Muscle layer of duodenum (tissue), 2 donors: ENCODE results near the gene SETD6.
"Not testable (repeated sequence)": the region's sequence is repeated elsewhere in the genome, so short reads cannot be mapped to it uniquely, and the experiment has no call there.

Source experiments
- H3K27ac ChIP-seq: one replicate; pipeline ENCODE4 v1.7.0; 2013; ENCODE audit warnings: mild to moderate bottlenecking, low read length
- H3K27me3 ChIP-seq: one replicate; pipeline ENCODE4 v1.7.0; 2013; ENCODE audit warnings: low read depth, mild to moderate bottlenecking, control low read depth, low read length
- H3K36me3 ChIP-seq, 2 donors: one replicate each; pipeline ENCODE4 v1.7.0; 2013; ENCODE audit warnings: low read length in 2 of 2, control low read depth in 1 of 2, mild to moderate bottlenecking in 1 of 2; ENCODE audit not compliant: insufficient read depth in 2 of 2, control insufficient read depth in 1 of 2
- H3K4me1 ChIP-seq, 2 donors: one replicate each; pipeline ENCODE4 v1.7.0; 2013; ENCODE audit warnings: low read length in 2 of 2, mild to moderate bottlenecking in 2 of 2, control low read depth in 1 of 2, moderate library complexity in 1 of 2; ENCODE audit not compliant: insufficient read depth in 2 of 2, control insufficient read depth in 1 of 2
- H3K4me3 ChIP-seq, 2 donors: one replicate each; pipeline ENCODE4 v1.7.0; 2013; ENCODE audit warnings: low read length in 2 of 2, low read depth in 1 of 2, mild to moderate bottlenecking in 1 of 2
- H3K9me3 ChIP-seq, 2 donors: one replicate each; pipeline ENCODE4 v1.7.0; 2013; ENCODE audit warnings: low read length in 2 of 2, control low read depth in 1 of 2, mild to moderate bottlenecking in 1 of 2; ENCODE audit not compliant: control insufficient read depth in 1 of 2
- donor health status: healthy.

Gene SETD6

GRCh38 chr16:58481226-58481869 lies 34.0 kb upstream of the SETD6 start:
- H3K27ac ChIP-seq = no peak overlapping the region
- H3K4me1 ChIP-seq = peaks cover 0 to 5% of the 10 kb centered on the region in 2 donors
- H3K4me3 ChIP-seq = no peak overlapping the region
- no peaks in the 10 kb centered on the region for H3K36me3 ChIP-seq
- no peaks in the 10 kb centered on the region for H3K27me3 ChIP-seq
- no peaks in the 10 kb centered on the region for H3K9me3 ChIP-seq

- Histone ChIP-seq H3K27ac (no peak overlapping the region), H3K4me1 (peaks cover 0 to 5% of the 10 kb centered on the region in 2 donors), H3K9me3 (no peaks in the 10 kb centered on the region), H3K27me3 (no peaks in the 10 kb centered on the region), H3K36me3 (no peaks in the 10 kb centered on the region), H3K4me3 (no peak overlapping the region)
Measured at GRCh38 chr16:58481931-58482330, 33.4 kb upstream of the SETD6 start.

DNA sequence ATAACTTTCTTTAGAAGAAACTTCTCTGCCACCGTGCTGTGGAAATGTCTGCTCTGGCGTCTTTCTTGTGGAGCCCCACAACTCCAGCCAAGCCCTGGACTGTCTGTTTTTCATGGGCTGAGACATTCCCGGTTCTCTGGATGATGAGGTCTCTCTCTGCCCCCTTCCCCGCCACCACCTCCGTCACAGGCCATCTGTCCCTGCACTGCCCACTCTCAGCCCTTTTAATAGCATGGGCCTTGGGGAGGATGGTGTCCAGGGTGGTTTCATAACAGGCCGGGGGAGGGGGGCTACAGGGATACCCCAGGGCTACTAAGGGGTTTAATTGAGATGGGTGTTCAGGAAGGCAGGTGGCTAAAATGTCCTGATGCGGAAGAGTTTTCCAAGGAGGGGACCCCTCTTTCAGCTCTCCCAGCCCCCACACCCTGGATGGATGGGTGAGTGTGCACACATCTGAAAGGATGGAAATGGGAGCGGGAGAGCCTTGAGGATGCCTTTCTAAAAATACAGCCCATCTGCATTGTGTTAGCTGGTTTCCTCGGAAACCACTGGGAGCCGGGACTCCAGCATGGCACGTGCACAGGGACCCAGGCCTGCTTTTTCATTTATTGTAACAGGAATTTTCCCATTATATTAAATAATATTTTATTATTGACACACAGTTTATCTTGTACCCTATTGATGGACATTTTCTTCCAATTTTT lies 30.0 kb upstream of the SETD6 start:
- H3K4me1 ChIP-seq = peaks cover 0 to 5% of the 10 kb centered on the region in 2 donors
- no peaks in the 10 kb centered on the region for H3K36me3 ChIP-seq
- H3K4me3 ChIP-seq = no peak overlapping the region
- no peaks in the 10 kb centered on the region for H3K9me3 ChIP-seq
- no peak overlapping the region for H3K27ac ChIP-seq
- H3K27me3 ChIP-seq = no peaks in the 10 kb centered on the region

DNA sequence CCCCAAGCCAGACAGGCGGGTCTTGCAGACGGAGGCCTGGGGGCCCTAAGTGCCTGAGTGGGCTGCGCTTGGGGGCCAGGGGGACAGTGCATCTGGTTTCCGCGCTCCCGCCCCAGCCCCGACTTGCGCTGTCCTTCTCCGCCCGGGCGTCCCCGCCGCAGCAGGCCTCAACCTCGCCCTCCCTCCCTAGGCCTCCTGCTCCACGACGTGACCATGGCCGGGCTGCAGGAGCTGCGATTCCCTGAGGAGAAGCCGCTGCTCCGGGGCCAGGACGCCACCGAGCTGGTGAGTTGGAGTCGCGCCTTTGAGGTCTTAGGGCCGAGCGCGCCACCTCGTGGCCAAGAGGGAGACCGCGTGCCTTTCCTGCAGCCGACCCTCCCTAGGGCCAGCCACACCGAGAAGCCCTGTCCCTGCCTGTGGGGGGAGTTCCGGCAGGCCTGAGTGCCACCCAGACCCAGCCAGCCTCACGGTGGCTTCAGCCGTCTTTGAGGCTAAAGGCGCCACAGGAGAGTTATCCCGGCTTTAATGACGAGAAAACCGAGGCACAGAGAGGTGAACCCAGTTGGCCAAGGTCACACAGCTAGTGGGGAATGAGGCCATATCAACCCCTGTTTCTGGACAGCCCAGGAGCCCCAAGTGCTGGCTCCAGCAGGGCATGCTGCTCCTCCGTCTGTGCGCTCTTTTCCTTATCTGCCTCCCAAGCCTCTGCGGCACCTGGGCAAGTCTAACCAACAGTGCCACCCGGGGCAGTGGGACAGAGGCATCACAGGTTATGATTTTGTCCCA lies 27.6 kb upstream of the SETD6 start:
- peaks cover 0 to 5% of the 10 kb centered on the region in 2 donors for H3K4me1 ChIP-seq
- no peak overlapping the region for H3K27ac ChIP-seq
- peak overlapping the region in 1 of 2 donors; percentile 28 for H3K4me3 ChIP-seq
- no peaks in the 10 kb centered on the region for H3K27me3 ChIP-seq
- H3K9me3 ChIP-seq = no peaks in the 10 kb centered on the region
- no peaks in the 10 kb centered on the region for H3K36me3 ChIP-seq

DNA sequence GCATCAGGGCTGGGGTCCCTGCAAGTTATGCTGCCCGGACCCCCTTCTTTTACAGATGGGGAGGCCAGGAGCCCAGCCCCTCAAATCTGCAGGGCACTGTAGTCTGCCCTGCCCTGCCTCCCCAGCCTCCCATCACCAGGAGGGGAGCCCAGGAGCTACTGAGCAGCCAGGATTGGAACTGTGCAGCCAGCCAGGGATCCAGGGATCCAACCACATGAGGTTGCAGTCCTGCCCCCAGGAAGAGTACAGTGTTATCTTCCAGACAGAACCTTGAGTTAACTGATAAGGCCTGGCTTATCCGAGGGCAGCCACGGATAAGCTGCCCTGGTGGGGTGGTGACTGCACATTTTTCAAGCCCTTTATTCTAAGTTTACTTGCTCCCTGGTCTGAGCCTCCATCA lies 26.8 kb upstream of the SETD6 start:
- no peaks in the 10 kb centered on the region for H3K36me3 ChIP-seq
- no peak overlapping the region for H3K4me3 ChIP-seq
- no peaks in the 10 kb centered on the region for H3K27me3 ChIP-seq
- no peak overlapping the region for H3K27ac ChIP-seq
- peaks cover 0 to 5% of the 10 kb centered on the region in 2 donors for H3K4me1 ChIP-seq
- no peaks in the 10 kb centered on the region for H3K9me3 ChIP-seq

- no peak overlapping the region for H3K27ac ChIP-seq
- H3K9me3 ChIP-seq = no peaks in the 10 kb centered on the region
- H3K4me1 ChIP-seq = peaks cover 0 to 5% of the 10 kb centered on the region in 2 donors
- no peaks in the 10 kb centered on the region for H3K36me3 ChIP-seq
- H3K4me3 ChIP-seq = no peak overlapping the region
- H3K27me3 ChIP-seq = no peaks in the 10 kb centered on the region
Measured at GRCh38 chr16:58490065-58490464, 25.3 kb upstream of the SETD6 start.

DNA sequence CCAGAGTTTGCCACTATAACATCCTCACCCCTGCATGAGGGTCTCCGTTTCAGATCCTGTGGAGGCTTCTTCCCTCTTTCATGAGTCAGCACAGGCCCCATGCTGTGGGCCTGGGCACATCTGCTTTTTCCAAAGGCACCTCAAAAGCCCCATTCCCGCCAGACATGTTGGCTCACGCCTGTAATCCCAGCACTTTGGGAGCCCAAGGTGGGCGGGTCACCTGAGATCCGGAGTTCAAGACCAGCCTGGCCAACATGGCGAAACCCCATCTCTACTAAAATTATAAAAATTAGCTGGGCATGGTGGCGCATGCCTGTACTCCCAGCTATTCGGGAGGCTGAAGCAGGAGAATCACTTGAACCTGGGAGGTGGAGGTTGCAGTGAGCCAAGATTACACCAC lies 24.8 kb upstream of the SETD6 start:
- not testable (repeated sequence) for H3K9me3 ChIP-seq, H3K27me3 ChIP-seq, H3K4me1 ChIP-seq, H3K27ac ChIP-seq, H3K36me3 ChIP-seq, H3K4me3 ChIP-seq

GRCh38 chr16:58492066-58492465 lies 23.3 kb upstream of the SETD6 start:
- H3K9me3 ChIP-seq = no peaks in the 10 kb centered on the region
- no peaks in the 10 kb centered on the region for H3K27me3 ChIP-seq
- H3K4me3 ChIP-seq = no peak overlapping the region
- H3K4me1 ChIP-seq = peaks cover 0 to 6% of the 10 kb centered on the region in 2 donors
- H3K27ac ChIP-seq = no peak overlapping the region
- H3K36me3 ChIP-seq = no peaks in the 10 kb centered on the region

DNA sequence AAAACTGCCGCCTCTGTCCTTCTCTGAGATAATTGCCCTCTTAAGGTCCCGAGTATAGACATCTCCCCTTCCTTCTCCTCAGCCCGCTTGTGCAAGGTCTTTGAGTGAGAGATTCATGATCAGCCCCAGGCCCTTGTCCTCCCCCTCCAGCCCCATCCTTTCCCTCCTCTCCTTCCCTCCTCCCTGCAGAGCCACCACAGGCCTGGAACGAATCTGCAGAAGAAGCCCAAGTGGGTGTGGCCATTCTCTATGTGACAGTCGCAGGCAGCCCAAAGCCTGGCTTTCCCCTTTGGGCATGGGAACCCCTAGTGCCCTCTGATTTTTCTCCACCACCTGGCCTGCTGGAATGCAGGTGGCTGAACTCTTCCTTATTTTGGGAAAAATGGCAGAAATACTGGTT lies 22.6 kb upstream of the SETD6 start:
- H3K27ac ChIP-seq = no peak overlapping the region
- no peaks in the 10 kb centered on the region for H3K9me3 ChIP-seq
- H3K36me3 ChIP-seq = no peaks in the 10 kb centered on the region
- no peaks in the 10 kb centered on the region for H3K27me3 ChIP-seq
- peaks cover 0 to 6% of the 10 kb centered on the region in 2 donors for H3K4me1 ChIP-seq
- H3K4me3 ChIP-seq = no peak overlapping the region

DNA sequence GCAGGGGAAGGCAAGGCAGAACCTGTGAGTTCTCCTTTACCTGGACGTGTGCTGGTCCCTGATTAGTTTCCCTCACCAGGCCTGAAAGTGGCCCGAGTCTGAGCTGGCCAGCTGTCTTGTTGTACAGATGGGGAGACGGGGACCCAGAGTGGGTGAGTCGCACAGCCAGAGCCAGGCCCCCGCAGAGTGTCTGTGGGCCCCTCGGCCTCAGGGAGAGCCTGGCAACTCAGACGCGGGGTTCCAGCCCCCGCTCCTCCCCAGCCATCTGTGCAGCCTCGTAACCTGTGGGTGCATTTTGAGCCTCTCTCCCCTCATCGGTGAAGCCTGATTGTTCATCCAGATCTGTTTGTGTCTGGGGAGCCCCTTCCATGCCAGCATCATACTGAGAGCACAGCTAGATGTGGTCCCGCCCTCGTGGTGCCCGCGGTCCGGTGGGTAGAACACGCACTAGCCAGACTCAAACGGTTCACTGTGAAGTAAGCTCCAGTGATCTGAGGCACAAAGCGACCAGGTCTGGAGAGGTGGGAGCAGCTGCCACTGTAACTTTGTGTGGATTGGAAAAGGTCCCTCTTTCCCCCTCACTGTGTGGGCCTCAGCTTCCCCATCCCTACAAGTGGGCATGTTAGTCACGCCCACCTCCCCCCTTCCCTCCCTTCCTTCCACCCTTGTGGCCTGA lies 21.4 kb upstream of the SETD6 start:
- H3K27ac ChIP-seq = no peak overlapping the region
- H3K4me3 ChIP-seq = no peak overlapping the region
- H3K9me3 ChIP-seq = no peaks in the 10 kb centered on the region
- no peaks in the 10 kb centered on the region for H3K36me3 ChIP-seq
- no peaks in the 10 kb centered on the region for H3K27me3 ChIP-seq
- H3K4me1 ChIP-seq = peaks cover 0 to 6% of the 10 kb centered on the region in 2 donors

GRCh38 chr16:58494981-58495520 lies 20.3 kb upstream of the SETD6 start:
- H3K36me3 ChIP-seq = no peaks in the 10 kb centered on the region
- peaks cover 4% of the 10 kb centered on the region for H3K27me3 ChIP-seq
- peak overlapping the region in 1 of 2 donors; percentile 39 for H3K4me3 ChIP-seq
- H3K27ac ChIP-seq = no peak overlapping the region
- peaks cover 0 to 10% of the 10 kb centered on the region in 2 donors for H3K4me1 ChIP-seq
- no peaks in the 10 kb centered on the region for H3K9me3 ChIP-seq
